ENCODE measurements around the gene TUBA3D. TPM values are rescaled to one million over a fixed set of nuclear protein-coding genes. Genes with fewer than 3 reads are reported as not detected.

TUBA3D gene
- total and polyA plus RNA-seq, 9 of the 15 experiments (the other 6 are each of a cell fraction or from before 2014, with no cell fraction given): not detected

GRCh38 chr2:131492418-131493198 lies 16.7 kb downstream of the TUBA3D start (continued):
- TF ChIP-seq RERE (CRISPR knock-in tag; IDR thresholded peaks at IDR 0.05; ENCODE audit: borderline replicate concordance) (no peak), POLR2B (IDR thresholded peaks at IDR 0.05; ENCODE audit: low read depth, partially characterized antibody) (peak; percentile 43), GTF2B (IDR thresholded peaks at IDR 0.05; ENCODE audit: extremely low read depth, insufficient read length) (no peak), ARID2 (IDR thresholded peaks at IDR 0.05) (no peak), PHB (CRISPR knock-in tag; IDR thresholded peaks at IDR 0.05) (no peak), E2F6 (IDR thresholded peaks at IDR 0.05; ENCODE audit: borderline replicate concordance in 1 of 2, extremely low read depth in 1 of 2, insufficient read depth in 1 of 2, insufficient read length in 1 of 2, low read depth in 1 of 2, low read length in 1 of 2, poor library complexity in 1 of 2, severe bottlenecking in 1 of 2) (peak; percentile 69 to 91), MCM3 (IDR thresholded peaks at IDR 0.05) (no peak), ZNF384 (IDR thresholded peaks at IDR 0.05; ENCODE audit: low read depth, low read length) (no peak), ZNF280A (IDR thresholded peaks at IDR 0.05; ENCODE audit: low read depth, partially characterized antibody) (no peak), IFI16 (CRISPR knock-in tag; IDR thresholded peaks at IDR 0.05) (no peak), SUPT5H (IDR thresholded peaks at IDR 0.05) (peak; percentile 60)
- TF ChIP-seq, protein P1, sequence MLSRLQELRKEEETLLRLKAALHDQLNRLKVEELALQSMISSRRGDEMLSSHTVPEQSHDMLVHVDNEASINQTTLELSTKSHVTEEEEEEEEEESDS (CRISPR knock-in tag; IDR thresholded peaks at IDR 0.05): no peak
- TF ChIP-seq, protein P2, sequence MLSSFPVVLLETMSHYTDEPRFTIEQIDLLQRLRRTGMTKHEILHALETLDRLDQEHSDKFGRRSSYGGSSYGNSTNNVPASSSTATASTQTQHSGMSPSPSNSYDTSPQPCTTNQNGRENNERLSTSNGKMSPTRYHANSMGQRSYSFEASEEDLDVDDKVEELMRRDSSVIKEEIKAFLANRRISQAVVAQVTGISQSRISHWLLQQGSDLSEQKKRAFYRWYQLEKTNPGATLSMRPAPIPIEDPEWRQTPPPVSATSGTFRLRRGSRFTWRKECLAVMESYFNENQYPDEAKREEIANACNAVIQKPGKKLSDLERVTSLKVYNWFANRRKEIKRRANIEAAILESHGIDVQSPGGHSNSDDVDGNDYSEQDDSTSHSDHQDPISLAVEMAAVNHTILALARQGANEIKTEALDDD (IDR thresholded peaks at IDR 0.05): no peak
- TF ChIP-seq, protein P3, sequence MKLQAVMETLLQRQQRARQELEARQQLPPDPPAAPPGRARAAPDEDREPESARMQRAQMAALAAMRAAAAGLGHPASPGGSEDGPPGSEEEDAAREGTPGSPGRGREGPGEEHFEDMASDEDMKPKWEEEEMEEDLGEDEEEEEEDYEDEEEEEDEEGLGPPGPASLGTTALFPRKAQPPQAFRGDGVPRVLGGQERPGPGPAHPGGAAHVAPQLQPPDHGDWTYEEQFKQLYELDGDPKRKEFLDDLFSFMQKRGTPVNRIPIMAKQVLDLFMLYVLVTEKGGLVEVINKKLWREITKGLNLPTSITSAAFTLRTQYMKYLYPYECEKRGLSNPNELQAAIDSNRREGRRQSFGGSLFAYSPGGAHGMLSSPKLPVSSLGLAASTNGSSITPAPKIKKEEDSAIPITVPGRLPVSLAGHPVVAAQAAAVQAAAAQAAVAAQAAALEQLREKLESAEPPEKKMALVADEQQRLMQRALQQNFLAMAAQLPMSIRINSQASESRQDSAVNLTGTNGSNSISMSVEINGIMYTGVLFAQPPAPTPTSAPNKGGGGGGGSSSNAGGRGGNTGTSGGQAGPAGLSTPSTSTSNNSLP (IDR thresholded peaks at IDR 0.05; ENCODE audit: borderline replicate concordance, low read depth, low read length): no peak

All from K562 (cell line).